ENCODE data around the gene WBP2. TPM values are rescaled to one million over a fixed set of nuclear protein-coding genes. Genes with fewer than 3 reads are reported as not detected.
"Not testable (repeated sequence)": the region's sequence is repeated elsewhere in the genome, so short reads cannot be mapped to it uniquely, and the experiment has no call there.

The WBP2 gene
- total RNA-seq, 1 donor from 2014 or later: 160 TPM

DNA sequence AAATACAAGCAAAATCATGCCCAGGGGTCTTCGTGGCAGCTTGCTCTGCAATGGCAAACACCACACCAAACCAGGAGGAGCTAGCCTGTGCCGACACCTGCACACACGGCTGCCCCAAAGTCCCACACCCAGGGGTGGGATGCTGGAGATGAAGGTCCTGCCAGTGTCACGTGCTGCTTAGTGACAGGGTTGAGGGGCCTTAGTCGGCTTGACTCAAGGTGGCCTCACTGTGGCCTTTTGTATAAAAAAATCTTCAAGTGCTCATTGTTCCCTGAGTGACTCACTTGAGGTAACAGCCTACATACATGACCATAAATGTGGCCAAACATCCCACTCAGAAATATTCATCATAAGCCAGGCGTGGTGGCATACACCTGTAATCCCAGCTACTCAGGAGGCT lies 34.3 kb upstream of the WBP2 start:
- DNase-seq (ENCODE audit: low spot score): no peak

DNA sequence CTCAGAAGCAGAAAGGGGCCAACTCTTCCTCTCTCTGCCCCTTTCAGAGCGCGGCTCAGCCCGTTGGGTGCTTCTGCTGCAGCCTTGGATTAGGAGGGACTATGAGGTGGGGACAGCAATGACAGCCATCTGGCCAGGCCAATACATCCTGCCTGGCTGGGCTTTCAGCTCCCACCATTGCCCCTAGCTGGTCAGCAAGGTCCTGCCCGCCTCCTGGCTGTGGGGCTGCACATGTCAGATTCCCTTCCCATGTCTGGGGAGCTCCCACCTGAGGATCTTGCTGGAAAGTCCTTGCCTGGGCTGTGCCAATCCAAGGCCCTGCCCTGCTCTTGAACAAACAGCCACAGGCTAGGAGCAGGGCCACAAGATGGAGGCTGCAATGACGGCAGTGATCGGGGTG lies 33.3 kb upstream of the WBP2 start:
- no peak for DNase-seq (ENCODE audit: low spot score)

DNA sequence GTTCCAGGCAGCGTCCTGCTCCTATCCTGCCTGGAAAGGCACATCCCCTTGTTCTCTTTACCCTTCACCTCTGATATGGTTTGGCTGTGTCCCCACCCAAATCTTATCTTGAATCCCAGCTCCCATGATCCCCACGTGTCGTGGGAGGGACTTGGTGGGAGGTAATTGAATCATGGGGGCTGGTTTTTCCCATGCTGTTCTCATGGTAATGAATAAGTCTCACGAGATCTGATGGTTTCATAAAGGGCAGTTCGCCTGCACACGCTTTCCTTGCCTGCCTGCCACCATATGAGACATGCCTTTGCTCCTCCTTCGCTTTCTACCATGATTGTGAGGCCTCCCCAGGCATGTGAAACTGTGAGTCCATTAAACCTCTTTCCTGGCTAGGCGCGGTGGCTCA lies 30.7 kb upstream of the WBP2 start:
- DNase-seq (ENCODE audit: low spot score): not testable (repeated sequence)

DNA sequence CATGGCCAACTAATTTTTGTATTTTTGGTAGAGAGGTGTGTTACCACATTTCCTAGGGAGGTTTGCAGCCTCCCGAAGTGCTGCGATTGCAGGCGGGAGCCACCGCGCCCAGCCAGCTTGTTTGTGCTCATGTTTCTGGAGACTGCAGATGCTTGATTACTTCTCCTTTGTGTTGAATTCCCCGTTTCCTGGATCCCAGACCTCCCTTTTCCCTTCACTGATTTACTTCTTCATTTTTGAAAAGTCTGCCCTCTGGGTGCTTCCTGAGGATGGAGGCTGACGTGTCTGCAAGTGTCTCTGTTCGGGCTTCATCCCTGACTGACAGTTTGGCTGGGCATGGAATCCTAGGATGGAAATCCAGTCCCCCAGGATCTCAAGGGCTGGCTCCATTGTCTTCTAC lies 30.3 kb upstream of the WBP2 start:
- no peak for DNase-seq (ENCODE audit: low spot score)

DNA sequence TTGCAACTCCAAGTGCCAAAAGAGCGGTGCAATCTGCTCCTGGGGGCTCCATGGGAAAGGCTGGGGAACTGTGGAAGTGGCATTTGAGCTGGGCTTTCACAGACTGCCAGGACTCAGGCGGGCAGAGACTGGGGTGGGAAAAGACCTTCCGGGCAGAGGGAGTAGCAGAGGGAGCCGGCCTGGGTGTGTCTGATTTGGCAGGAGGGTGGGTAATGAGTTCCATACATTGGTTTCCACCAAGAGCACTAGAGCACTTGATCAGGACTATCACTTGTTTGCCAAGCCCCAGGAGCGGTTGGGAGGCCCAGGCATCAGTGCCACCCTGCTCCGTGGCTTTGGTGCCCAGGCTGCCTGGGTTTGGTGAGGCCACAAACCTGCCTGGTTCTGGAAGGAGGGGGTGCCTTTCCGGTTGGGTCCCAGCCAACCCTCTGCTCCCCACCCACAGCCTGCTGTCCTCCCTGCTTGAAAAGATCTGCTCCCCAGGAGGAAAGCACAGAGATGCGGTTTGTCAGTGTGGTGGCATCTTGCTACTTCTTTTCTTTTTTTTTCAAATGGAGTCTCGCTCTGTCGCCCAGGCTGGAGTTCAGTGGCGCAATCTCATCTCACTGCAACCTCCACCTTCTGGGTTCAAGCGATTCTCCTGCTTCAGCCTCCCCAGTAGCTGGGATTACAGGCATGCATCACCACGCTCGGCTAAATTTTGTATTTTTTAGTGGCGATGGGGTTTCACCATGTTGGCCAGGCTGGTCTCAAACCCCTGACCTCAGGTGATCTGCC lies 26.7 kb upstream of the WBP2 start:
- no peak for DNase-seq (ENCODE audit: low spot score)

DNA sequence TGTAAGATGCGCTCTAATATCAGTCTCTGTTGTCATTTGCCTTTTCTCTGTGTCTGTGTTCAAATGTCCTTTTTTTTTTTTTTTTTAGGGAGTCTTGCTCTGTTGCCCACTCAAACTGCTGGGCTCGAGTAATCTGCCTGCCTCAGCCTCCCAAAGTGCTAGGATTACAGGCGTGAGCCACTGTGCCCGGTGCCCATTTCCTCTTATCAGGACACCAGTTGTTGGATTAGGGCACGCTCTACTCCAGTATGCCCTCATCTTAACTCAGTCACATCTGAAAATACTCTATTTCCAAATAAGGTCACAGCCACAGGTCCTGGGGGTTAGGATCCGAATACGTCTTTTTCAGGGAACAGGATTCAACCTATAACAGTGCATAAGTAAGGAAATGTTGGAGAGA lies 25.1 kb upstream of the WBP2 start:
- no peak for DNase-seq (ENCODE audit: low spot score)

DNA sequence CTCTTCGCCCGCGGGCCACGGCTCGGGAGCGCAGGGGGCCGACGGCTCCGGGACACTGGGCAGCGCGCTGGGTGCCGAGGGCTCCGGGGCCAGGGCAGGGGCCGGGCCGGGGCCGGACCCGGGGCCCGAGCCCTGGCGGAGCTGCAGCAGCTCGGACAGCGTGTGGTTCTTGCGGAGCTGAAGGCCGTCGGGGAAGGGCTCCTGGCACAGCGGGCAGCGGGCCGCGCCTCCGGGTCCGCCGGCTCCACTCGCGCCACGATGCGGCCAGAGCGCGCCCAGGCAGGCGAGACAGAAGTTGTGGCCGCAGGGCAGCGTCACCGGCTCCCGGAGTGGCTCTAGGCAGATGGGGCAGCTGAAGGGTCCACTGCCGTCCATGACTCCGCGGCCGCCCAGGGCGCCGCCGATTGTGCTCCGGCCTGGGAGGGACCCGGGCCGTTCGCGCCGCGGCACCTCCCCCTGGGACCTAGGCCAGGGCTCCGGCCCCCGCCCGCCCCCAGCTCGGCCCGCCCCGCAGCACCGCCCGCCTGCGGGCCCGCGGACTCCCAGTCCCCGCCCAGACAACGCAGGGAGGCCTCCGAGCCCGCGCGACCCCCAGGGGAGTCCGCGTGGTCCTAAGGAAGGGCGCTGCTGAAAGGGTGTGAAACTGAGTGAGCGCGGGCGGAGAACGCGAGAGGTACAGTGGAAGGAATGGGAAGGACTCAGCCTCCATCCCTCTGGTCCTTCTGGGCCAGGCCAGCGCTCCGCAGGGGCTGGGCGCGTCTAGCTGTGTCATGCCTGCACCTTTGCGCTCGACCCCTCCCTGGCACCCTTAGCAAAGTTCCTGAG lies 23.3 kb upstream of the WBP2 start, which contains the start of gene TRIM47:
TRIM47 (minus strand) TSS at position 408 of the 825 bp plus-strand sequence; CDS start at position 375, 33 bp downstream.
- DNase-seq (ENCODE audit: low spot score): peak; percentile 54

DNA sequence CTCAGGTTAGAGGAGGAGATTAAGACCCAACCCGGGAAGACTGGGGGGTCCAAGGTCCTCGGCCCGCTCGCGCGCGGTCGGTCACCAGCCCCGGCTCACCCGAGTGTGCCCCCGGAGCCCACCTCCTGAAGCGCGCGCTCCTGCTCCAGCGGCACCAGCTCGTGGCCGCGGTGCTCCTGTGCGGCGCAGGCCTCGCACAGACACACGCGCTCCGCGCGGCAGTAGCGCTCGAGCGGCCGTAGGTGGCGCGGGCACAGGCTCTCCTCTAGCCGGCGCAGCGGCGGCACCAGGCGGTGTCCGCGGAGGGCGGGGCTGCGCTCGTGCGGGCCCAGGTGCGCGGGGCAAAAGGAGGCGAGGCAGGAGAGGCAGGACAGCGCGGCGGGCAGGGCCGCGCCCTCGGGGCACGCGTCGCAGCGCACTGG lies 22.6 kb upstream of the WBP2 start:
- DNase-seq (ENCODE audit: low spot score): peak; percentile 74

DNA sequence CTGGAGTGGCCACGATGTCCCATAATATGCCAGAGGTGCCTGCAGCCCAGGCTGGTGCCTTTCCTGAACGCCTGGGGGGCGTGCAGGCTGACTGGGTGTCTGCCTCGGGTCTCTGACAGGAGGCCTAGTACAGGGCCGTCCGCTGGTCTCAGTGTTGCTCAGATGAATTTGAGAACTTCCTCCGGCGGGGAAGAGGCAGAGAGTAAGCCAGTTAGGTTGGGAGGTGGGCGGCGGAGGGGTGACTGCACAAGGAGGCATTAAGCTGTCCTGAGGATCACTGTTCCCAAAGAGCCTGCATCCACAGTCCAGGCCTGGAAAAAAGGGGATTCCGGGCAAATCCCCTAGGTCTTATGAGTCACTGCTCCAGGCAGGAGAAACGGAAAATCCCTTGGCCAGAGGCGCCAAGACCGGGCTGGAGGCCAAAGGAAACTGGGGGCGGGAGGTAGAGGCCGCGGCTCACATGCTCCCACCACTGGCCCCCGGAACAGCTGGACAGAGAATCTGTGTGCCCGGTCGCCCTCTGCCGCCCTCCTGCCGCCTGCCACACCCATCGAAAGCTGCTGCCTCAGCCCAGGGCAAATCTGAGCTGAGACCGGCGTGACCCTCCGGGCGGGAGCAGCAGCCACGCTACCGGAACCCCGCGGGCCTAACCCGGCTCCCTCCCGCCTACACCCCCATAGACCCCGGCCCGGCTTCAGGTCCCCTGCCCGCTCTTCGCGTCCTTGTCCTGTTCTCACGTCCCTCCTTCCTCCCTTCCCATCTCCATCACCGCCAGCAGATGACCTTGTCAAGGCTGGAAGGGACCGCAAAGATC lies 22.0 kb upstream of the WBP2 start:
- DNase-seq (ENCODE audit: low spot score): peak; percentile 88

DNA sequence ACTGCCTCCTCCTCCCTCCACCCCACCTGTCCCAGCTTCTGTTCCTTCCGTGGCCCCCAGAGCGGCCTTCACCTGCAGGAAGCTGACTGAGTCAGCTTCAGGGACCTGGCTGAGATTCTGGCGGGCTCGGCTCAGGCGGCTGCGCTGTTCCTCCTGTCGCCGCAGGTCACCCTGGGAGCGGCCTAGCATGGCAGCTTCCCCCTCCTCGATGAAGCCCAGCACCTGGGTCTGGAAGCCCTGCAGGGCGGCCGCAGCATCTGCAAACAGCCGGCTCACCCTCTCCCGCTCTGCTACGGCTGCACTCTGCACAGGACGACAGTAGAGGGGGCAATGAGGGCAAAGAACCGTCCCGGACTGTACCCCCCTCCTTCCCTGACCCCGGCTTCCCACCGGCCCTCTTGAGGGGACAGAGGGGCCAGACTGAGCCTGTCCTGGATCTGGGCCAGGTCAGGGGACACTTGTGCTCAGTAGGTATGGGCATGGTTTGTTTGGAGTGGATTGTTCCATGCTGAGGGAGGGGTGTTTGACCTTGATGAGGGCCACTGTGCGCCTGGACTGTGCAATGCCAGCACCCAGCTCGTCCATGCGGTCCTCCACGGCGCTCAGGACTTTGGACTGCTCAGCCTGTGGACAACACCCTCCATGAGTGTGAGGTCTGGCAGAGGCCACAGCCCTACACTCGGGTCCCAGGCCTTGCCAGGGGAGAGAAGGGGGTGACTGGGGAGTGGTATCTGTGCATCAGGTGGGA lies 21.2 kb upstream of the WBP2 start:
- DNase-seq (ENCODE audit: low spot score): peak; percentile 84

DNA sequence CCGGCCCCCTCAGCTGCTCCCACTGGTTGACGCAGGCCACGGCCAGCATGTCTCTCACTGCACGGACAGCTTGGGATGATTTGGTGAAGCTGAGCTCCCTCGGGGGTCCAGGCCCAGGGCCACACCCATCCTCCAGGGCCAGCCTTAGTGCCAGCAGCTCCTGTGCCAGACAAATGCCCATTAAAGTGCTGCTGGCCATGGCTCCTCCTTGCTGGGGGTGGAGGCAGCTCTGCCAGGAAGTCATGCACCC lies 20.7 kb upstream of the WBP2 start:
- DNase-seq (ENCODE audit: low spot score): no peak

DNA sequence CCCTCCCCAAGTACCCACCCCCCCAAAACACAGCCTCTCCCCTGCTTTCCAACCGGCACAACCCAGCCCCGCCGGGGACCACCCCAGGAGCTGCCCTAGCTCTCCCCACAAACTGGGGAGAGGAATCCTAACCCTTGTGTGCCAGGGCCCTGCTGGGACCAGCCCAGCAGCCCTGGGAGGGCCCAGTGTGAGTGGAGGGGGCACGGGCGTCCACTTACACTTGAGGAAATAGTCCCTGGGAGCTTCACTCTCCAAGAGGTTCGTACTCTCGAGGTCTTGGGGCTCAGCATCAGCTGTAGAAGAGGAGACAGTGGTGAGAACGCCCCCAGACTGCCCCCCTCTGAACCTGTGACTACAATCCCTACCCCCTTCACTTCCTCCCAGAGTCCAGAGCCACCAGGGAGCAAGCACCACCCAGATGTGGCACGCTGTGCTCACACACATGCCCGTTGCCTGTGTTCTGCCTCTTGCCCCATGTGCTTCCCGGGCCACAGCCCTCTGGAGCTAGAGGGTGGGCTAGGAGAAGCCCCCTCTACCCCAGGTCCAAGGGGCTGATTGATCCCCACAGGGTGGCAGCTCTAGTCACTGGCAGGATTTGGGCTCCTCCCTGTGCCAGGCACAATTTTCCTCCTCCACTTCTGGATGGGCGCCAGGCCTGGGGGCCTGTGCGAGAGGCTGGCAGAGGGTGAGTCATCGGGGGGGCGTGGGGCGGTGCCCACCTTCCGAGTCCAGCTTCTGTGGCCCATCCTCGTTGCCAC lies 20.2 kb upstream of the WBP2 start:
- peak; percentile 57 for DNase-seq (ENCODE audit: low spot score)

DNA sequence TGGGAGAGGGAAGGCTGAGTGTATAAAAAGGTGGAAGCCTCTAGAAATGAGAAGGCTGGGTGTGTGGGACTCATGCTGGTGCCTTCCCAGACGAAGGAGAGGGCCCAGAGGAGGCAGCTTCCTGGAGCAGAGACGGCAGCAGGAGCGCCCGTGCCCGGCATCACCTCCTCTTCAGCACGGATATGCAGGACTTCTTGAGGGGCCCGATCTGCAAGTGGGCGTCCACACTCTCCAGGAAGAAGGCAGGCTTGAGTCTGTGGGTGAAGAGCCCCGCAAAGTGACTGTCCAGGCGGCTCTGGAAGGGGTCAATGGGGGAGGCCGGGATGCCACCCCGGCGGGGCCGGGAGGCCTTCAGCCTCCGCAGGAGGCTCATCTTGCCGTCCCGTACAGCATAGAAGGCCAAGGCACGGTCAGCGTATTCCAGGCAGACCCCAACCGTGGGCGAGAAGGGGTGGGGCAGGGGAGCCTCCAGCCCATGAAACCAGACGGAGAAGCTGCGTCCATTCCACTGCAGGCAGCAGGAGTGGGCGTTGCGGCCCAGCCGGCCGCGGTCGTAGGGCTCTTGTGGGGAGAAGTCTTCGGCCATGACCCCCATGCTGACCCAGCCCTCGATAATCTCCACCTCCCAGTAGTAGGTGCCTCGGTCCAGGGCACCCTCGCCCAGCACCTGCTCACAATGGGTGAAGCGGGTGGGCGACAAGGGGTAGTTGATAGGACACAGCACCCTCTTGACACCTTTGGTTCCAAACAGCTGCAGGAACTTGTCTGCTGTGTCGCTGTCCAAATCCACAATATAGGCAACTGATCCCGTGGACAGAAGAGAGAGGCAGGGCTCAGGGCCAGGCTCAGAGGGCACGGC lies 19.4 kb upstream of the WBP2 start:
- DNase-seq (ENCODE audit: low spot score): no peak

DNA sequence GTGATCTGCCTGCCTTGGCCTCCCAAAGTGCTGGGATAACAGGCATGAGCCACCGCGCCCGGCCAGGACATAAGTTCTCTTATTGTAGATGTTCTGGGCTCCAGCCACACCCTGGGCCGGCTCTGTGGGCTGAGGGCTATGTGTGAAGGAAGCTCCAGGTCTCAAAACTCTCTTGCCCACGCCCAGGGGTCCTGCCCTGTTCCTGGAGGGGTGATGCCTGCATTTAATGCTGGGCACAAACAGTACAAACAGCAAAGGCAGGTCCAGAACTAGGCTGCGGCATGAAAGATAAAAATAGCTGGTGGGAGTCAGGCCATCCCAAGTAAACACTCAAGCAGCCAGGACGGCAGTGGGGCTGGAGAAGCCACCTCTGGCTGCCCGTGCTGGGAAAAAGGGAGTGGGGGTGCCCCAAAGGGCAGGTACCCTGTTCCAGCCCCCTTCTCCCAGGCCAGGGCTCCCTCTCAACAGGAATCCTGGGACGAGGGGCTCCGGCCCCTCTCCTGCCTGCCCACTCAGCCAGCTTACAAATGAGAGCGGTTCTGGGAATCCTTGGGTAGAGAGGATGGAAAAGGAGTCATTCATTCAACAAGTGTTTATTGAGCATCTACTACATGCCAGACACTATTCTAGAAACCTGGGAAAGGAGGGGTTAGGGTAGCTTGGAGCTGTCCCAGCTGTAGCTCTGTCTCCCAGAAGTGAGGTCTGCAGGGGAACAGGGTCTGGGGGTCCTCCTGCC lies 18.6 kb upstream of the WBP2 start:
- no peak for DNase-seq (ENCODE audit: low spot score)

DNA sequence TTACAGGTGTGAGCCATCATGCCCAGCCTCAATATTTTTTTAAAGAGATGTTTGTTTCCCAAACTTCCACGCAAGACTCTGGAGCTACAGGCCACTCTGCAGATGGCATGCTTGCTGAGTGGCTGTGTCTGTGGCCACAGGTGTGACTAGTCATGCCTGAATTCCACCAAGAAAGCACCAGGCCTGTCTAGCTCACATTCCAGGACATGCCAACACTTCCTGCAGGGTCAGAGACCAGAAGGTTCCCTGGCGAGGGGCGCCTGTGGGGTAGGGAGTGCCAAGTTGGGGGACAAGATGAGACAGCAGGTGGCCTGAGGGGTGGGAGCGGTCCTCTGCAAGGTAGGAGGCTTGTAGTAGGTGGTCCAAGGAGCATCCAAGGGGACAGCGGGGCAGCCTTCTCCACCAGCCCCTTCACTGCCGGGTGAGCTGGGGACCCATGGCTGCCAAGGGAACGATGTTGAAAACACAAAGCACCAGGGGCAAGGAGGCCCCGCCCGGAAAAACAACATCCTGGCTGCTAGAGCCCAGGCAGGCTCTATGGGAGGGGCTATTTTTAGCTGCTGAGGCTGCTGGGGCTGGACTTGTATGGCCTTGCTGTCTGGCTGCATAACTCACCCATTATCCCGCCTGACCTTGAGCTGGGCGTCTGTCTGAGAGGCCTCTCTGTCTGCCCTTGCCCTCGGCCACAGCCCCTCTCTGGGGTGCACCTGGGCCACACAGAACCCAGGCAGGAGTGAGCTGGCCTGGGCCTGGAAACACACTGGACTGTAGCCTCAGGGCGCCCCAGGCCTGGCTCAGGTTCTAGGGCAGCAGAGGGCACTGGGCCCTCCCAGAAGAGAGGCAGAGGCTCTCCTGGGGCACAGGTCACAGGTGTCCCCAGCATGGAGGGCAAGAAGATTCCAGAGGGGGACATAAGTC lies 17.6 kb upstream of the WBP2 start:
- peak; percentile 63 for DNase-seq (ENCODE audit: low spot score)

DNA sequence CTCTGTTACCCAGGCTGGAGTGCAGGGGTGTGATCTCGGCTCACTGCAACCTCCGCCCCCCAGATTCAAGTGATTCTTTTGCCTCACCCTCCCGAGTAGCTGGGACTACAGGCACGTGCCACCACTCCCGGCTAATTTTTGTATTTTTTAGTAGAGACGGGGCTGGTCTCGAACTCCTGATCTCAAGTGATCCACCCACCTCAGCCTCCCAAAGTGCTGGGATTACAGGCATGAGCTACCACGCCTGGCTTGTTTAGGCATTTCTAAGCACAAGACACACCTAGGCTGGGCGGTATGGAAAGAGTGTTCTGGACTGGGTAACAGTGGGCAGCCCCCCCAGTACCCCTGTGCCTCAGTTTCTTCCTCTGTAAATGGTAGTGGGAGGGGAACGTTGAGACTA lies 15.1 kb upstream of the WBP2 start:
- not testable (repeated sequence) for DNase-seq (ENCODE audit: low spot score)

DNA sequence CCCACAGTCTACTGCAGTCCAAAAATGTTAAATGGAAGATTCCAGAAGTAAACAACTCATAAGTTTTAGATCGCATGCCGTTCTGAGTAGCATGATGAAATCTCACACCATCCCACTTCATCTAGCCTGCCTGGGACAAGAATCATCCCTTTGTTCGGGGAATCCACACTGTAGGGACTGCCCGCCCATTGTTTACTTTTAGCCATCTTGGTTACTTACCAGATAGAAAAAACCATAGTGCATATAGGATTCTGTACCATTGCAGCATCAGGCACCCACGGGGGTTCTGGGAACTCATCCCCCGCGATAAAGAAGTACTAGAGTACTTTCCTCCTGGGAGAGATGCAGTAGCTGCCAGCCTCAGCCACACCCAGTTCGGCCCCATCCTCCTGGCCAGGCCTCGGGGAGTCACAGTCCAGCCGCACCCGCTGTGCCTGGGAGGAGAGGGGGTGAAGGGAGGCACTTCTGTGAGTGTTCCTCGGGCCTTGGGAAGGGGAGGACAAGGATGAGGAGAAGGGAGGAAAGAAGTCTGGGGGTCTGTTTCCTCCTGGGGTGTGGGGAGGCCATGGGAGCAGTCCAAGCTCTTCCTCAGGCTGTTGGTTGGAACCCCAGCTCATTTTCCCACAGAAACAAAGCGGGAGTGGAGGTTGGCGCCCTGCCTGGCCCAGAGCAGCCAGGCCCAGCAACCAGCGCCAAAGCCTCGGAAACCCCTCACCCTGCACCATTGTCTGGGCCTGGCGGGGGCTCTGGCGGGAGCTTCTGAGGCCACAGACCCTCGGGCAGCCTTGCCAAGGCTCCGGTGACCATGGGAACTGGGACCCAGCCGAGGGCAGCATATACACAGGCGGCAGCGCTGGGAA lies 14.4 kb upstream of the WBP2 start:
- DNase-seq (ENCODE audit: low spot score): no peak
